Sigmoid colon (tissue), 4 donors: ENCODE measurements around the gene ANKMY1.

Experiments
- CTCF ChIP-seq, 4 experiments: fragments of 450-650 bp in 3 of 4; fragments of 200-600 bp in 1 of 4; IDR thresholded peaks; one replicate each; pipeline ENCODE4 v1.5.1; 2016 to 2019; ENCODE audit warnings: antibody characterized with exemption in 4 of 4, mild to moderate bottlenecking in 3 of 4, moderate library complexity in 2 of 4
- POLR2A ChIP-seq, 2 donors: fragments of 450-650 bp; IDR thresholded peaks; one replicate each; pipeline ENCODE4 v1.6.1; 2016; ENCODE audit warnings: antibody characterized with exemption in 2 of 2, mild to moderate bottlenecking in 2 of 2, moderate library complexity in 2 of 2
- POLR2AphosphoS5 ChIP-seq, 4 donors: sonication (generic); formaldehyde crosslinking; IDR thresholded peaks; one replicate each; pipeline ENCODE4 v1.6.1; 2017; ENCODE audit warnings: antibody characterized with exemption in 4 of 4

GRCh38 chr2:240586198-240586918, 28.6 kb upstream of the ANKMY1 start, which contains the start of gene CAPN10:
- TF ChIP-seq CTCF (IDR thresholded peaks at IDR 0.05) = no peak
- TF ChIP-seq POLR2A (IDR thresholded peaks at IDR 0.05) = peak; percentile 41 to 50
- TF ChIP-seq POLR2AphosphoS5 (IDR thresholded peaks at IDR 0.05) = peak; percentile 76 to 90 (median 85)
